Stimulated activated naive CD4-positive, alpha-beta T cell treated with Interleukin-2 at 50 U/mL for 16 hours (primary cell): Measurements from ENCODE around the gene MAGI2.
"Not testable (repeated sequence)": the region's sequence is repeated elsewhere in the genome, so short reads cannot be mapped to it uniquely, and the experiment has no call there.

Experiments used
- DNase-seq: peaks from one replicate; lab custom pipeline; 2025; lab: John Stamatoyannopoulos, UW

The MAGI2 gene

DNA sequence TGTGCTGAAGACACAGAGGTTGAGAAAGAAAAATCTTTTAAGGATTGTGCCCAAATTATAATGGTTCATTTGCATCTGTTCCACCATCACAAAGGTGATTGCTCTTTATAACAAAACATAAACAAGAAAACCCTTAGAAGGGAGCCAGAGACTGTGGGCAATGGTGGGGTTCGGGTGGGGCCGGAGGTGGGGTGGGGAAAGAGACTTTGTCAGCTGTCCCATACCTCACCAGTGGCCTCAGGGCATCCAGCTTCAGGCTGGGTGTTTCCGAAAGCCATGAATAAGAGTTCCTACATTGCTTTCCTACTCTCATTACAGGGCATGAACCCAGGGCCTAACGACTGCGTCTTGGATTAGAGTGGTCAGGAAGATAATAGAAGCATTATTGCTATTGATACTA lies 1427.0 kb downstream of the MAGI2 start:
- no peak for DNase-seq

DNA sequence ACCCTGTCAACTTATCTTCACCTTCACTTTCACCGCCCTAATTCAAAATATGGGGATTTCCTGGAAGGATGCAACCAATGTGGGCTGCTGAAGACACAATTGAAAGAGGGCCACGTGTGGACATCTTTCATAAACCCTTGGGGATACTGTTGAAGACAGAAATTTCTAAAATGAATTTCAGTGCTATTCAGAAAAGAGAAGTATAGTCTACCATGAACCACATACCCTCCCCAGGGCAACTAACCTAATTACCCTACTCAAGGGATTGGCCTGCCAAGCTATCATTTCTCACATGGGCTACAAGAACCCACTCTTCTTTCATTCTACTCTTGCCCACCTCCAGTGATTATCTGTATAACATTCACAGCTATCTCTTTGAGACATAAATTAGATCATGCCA lies 1428.9 kb downstream of the MAGI2 start:
- DNase-seq = no peak

DNA sequence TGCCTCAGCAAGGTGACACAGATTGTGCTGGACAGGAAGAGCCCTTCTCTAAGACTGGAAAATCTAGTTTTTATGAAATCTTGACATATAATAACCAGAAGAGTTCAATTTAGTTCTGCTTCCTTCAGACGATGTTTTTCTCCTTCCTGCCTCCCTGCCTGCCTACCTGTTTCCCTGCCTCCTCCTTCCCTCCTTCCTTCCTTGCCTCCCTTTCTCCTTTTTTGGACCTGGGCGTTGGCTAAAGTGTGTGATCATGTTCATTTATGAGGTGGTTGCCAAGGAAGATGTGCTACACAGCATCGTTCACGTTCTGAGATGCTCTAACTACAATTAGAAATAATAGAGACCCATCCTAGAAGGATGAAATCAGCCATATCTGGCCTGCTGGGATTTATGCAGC lies 1430.3 kb downstream of the MAGI2 start:
- DNase-seq = no peak

DNA sequence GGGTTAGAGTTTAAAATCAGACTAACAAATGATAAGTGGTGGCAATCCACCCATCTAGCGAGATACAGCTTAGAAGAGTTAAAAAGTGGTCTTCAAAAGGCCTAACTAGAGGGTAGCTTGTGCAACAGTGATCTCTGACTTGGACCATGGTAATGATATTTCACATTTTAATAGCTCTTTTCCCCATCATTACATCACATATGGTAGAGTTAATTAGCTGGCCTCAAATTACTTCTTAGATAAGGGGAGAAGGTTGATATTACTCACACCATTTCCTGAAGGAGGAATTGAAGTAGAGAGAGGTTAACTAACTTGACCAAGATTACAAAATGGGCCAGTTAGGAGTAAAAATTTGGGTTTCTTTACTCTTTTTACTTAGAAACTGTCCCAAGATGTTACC lies 1431.3 kb downstream of the MAGI2 start:
- no peak for DNase-seq

DNA sequence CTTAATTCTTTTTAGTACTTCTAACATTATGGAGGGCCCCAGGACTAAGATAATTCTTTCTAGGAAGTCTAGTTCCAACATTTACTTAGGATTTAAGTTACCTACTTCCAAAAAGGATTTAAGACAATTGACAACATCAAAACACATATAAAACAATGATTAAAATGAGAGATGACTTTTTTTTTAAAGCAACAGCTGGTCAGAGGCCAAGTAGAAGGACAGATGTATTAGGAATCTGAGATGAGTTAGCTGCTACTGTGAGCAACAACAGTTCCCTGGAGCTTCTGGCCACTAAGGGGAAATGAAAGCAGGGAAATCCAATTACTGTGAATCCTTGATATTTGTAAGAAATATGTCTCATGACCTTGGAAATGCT lies 1432.6 kb downstream of the MAGI2 start:
- DNase-seq = no peak

DNA sequence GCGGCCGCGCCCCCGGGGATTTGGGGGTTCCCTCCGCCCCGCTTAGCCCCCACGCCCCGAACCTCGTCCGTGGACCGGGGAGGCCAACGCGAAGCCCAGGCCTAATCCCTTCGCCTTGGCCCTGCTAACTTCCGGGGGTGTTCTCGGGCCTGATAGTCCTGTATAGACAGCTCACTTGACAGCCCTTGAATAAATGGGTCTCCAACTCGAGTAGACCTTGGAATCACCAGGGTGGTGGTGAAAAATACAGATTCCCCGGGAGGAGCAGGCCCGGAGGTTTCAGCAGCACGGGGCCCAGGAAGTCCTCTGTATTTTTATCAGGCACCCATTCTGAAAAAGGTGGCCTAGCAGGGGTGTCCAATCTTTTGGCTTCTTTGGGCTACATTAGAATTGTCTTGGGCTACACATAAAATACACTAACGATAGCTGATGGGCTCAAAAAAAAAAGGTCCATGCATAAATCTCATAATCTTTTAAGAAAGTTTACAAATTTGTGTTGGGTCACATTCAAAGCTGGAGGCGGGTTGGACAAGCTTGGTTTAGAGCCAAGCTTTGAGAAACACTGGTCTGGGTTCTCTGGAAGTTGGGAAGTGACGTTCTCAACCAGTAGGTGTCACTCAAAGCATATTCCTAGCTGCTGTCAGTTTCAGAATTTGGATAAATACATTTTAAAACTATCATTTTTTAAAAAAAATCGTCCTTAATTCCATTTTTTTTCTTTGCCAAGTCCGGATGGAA lies 1433.2 kb downstream of the MAGI2 start:
- peak; percentile 14 for DNase-seq

DNA sequence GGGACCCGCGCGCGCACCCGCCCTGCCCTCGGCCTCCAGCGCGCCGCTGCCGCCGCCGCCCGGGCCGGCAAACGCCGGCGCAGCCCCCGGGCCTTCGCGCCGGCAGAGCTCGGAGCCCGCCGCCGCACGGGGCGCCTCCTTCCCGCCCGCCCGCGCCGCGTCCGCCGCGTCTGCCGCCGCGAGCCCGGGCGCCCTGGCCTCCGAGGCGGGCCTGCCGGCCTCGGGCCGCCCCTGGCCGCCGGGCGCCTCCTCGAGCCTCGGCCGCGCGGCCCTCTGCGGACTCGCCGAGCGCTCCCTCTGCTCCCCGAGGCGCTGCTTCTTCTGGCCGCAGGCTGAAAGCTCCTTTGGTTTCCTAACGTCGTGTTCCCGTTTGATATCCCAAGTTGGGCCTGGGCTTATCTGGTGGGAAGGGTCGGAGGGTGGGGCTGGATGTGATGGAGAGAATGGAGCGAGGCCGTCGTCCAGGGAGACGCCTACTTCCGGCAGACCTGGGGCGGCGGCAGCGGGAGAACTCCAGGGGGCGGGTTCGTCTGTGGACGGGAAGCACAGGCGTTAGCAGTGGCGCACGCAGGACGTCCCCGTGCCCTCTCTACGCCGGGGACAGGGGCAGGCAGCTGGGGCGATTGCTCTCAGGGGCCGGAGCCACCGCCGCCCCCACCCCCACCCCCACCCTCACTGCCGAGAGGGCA lies 1433.9 kb downstream of the MAGI2 start:
- DNase-seq = peak; percentile 64

DNA sequence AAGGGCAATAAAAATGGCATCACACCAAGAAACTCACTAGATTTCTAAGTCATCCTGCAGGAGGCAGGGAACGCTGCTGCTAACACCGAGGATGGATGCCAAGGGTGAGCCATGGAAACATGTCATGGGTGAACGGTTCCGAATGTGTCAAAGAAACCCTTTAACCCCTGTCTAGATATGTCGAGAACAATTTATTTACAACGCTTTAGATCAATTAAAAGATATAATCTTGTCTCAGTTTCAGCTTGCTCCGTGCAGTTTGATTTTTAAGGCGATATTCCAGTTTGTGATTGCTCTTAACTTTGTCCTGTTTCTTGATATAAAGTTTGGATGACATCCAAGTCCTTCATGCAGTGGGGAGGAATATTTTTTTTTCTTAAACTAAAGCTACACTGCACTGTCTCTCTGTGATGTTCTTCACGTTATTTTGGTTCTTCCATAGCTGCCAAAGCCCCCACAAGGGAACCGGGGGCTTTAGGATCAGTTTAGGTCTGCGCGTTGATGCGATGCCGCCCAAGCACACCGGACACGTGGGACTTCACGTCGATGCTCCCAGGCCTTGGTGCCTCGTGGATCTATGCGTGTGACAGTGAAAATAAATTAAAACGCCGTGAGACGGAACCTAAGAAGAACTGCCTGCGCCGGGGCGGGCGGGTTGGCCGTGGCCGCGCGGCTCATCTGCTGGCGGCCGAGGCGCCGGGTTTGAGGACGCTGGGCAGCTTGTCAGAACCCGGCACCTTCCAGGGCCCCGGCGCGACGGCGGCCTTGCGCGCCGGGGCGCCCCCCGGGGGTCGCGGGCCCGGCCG lies 1434.6 kb downstream of the MAGI2 start:
- DNase-seq = no peak

DNA sequence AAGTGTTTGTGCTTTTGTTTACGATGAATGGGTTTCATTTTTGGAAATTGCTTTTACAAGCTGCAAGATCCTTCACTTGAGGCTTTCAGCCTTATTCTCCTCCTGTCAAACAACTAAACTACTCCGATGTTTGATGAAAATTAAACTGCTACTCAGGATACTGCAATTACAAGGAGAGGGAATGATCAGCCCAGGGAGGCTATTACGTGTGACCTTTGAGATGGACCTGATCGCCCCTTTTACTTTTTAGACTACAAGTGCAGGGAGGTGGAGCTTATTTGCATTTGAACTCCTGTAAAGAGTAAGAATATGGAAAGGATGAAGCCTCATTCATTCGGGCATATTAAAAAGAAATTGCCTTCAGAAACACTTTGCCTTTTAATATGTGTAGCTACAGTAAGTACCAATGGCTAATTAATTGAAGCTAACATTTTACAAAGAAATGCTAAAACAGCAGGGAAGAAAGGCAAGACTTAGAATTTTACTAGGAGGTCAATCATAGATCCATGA lies 1435.8 kb downstream of the MAGI2 start:
- DNase-seq = no peak

DNA sequence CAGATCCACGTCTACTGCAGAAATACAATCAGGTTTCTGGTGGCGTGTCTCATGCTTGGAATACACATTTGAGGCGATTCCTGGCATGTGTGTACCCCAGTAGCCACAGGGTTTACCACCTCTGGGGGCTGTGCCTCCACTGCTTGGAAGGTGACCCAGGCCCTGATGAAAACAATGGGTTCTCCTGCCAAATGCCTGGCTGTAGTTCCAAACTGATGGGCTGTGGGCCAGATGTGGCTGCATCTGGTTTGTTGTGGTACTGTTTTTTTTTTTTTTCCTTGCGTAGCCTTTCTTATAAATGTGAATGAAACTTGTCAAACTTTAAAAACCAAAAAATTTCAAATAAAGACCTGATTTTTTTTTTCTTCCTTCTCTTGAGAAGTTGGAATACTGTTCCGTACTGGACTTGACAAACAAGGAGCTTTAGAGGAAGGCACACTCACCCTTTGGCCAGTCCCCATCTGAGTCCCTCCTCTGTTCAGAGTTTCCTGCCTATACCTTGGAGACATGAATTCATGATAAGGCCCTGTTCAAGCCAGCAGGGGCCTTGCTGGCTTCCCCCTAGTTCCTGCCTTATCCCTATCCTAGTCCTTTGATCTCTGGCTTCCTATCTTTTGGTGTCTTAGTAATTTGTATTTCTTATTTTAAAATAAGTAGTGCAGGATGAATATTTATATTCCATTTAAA lies 1437.8 kb downstream of the MAGI2 start:
- no peak for DNase-seq

DNA sequence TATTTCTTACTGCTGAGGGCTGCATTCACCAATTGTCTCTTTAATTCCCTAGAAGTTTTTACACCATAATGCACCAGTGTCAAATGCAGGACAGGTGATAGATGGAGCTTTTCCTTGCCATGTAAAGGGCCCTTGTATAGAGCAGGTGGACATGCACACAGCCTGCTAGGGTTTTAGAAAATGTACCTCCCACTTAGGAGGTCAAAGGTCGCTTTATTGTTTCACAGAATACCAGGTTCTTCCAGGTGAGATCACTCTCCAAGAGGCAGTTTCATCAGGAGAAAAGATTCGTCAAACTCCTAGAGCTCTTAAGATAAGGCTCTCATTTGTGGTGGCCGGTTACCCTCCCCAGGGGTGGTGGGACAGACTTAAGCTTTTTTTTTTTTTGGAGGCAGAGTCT lies 1439.1 kb downstream of the MAGI2 start:
- no peak for DNase-seq

DNA sequence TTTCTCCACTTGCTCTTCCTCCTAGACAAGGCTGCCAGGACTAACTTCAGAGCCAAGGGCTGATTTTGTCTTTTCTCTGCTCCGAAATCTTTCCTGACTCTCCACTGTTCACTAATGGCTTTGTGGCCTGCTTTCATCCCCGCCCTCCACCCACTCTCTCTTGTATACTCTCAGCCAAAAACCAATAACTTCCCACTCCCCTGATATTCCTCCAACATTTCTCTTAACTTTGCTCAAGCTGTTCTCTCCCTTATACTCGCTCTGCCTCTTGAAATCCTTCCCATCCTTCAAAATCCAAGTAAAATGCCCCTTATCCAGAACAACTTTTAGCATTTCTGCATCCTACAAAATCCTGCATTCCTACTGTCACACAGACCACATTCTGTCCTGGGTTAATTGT lies 1440.1 kb downstream of the MAGI2 start:
- DNase-seq = no peak

DNA sequence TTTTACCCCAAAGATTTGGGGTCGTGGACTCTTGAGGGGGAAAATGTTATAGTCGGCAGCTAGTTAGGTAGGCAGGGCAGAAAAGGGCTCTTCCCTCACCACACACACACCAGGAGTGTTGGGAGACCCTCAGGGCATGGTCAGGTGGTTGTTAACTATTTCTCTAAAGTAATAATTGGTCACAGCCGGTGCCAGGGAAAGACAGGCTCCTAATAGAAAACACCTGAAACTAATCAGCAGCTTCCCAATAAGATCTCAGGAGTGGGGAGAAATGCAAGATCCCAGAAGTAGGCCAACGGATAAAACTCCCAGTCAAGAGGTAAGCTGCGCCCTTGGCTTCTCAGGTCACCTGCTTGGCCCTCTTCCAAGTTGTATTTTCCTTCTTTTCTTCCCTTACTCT lies 1441.8 kb downstream of the MAGI2 start:
- no peak for DNase-seq

DNA sequence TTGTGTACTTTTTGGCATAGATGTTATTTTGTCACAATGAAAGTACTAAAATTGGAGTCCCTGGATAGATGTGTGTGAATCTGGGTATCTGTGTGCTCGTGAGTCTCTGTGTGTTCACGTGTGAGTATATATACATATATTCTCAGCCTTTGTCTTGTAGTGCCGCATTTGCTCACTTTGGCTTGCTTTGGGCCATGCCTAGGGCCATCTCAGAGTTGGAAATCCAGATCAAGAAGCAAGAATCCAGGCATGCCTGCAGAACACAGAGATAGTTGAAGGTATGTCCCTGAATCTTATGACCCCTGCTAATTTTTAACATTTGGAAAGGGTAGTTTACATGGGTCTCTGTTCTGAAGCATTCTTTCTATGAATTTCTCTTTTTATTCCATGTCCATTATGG lies 1446.2 kb downstream of the MAGI2 start:
- DNase-seq = no peak

DNA sequence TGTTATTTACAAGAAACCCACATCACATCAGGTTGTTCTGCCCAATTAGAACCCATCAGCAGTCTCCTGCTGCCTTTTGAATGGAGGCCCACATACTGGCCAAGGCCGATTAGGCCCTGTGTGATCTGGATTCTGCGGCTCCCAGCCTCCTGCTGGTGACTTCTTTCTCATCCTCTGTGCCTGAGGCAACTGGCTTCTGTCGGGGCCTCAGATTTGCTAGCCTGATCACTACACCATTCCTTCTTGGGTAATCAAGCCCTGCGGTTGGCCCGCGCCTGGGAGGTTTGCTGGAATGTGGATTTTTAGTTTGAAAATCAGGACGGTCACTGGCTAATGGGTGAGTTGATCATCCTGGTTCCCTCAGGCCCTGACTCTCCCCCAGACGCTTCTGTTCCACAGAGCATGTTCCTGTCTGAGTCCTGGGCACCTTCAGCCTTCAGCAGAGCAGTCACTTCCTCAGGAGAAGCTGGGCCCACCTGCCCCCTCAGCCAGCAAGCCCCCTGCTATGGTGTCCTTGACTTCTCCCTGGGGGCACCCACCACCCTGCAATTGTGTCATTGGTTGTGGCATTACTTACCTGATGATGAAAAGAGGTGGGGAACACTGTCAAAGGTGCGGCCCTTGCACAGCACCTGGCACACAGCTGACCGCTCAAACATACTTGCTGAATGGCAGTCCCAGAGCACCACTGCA lies 1447.3 kb downstream of the MAGI2 start:
- DNase-seq = no peak

DNA sequence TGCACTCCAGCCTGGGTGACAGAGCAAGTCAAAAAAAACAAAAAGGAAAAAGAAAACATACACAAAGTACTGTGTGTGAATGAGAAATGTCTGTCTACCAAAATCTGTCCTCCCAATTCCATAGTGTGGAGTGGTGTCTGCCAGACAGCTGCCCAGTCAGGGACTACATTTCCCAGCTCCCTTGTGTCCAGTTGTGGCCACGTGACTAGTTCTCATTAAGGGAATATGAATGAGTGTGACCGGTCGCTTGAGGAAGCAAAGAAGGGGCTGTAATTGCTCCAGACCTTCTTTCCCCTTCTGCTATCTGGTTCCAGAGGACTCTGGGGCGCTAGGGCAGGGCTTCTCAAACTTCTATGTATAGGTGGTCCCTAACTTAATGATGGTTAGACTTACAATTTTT lies 1450.8 kb downstream of the MAGI2 start:
- DNase-seq = no peak

DNA sequence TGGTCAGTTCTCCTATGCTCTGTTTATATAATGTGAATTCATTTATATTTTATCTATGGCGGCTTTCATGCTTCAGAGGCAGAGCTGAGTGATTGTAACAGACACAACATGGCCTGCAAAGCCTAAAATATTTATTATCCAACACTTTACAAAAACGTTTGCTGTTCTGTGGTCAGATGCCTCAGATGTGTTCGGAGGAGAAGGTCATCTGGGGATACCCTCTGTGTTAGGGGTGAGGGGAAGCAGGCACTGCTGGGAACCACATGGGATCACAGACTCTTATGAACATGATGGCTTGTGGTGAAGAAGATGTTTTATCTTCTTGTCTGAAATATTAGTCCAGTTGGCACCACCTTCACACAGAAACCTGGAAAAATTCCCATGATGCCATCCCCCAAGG lies 1451.4 kb downstream of the MAGI2 start:
- no peak for DNase-seq

DNA sequence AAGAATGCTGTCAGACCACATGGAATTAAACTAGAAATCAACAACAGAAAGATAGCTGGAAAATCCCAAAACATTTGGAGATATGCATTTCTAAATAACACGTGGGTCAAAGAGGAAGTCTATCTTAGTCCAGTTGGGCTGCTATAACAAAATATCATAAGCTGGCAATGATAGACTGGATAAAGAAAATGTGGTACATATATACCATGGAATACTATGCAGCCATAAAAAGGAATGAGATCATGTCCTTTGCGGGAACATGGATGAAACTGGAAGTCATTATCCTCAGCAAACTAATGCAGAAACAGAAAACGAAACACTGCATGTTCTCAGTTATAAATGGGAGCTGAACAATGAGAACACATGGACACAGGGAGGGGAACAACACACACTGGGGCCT lies 1454.3 kb downstream of the MAGI2 start:
- DNase-seq = not testable (repeated sequence)

DNA sequence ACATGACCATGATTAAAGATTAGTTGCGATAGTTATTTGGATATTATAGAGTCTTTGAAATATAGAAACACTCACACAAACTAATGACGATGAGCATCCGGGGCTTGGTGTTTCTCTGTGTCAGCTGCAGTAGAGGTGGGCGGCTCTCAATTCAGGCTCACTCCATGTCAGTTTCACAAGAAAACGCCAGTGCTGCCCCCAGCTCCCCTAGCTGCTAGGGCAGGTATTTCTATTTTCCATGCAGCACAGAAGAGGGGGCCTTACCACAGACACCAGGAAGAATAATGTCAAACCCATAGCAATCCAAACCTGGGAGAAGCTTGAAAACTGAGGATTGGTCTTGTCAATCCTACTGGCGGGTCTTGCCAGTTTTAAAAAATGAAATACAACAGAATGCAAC lies 1457.8 kb downstream of the MAGI2 start:
- DNase-seq = no peak

DNA sequence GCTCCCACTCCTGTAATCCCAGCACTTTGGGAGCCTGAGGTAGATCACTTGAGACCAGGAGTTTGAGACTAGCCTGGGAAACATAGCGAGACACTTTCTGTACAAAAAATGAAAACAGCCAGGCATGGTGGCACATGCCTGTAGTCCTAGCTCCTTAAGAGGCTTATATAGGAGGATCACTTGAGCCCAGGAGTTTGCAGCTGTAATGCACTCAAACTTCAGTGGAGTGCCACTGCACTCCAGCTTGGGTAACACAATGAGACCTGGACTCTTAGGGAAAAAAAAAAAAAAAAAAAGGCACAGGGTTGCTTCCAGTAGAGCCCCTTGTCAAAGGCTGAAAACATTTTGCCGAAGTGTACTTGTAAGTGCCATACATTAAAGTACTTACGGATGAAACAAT lies 1459.6 kb downstream of the MAGI2 start:
- no peak for DNase-seq

DNA sequence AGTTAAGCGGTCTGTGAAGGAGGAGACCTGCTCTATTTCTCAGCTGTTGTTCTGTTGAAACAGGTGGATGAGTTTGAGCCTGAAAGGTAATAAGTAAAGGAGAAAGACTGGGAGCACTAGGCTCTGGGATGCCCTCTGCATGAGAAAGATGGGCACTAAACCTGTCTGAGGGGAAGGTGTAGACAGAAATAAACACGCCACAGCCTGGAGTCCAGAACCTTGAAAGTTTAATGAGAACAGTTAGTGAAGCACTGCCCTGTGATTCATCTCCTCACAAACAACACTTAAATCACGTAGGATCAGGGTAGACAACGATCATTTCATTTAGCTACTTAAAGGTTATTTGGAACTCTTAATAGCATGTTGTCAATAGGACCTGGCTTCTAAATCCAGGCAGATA lies 1461.8 kb downstream of the MAGI2 start:
- DNase-seq = no peak
